HG02943 (cell line): Measurements from ENCODE around the gene MAP6D1.
"Not testable (repeated sequence)": the region's sequence is repeated elsewhere in the genome, so short reads cannot be mapped to it uniquely, and the experiment has no call there.

ENCODE experiments used
- ATAC-seq: cut with Tn5 transposase; IDR thresholded peaks from one replicate; pipeline ENCODE4 v1.9.1; 2021; ENCODE audit warnings: mild to moderate bottlenecking, low read depth, moderate library complexity; ENCODE audit not compliant: unreplicated experiment

The MAP6D1 gene

GRCh38 chr3:183802989-183803388 is 22.4 kb downstream of the MAP6D1 start:
- no peak for ATAC-seq

- no peak for ATAC-seq
Observed at GRCh38 chr3:183801601-183802000, 23.8 kb downstream of the MAP6D1 start.

GRCh38 chr3:183800243-183800863 is 25.0 kb downstream of the MAP6D1 start:
- no peak for ATAC-seq

GRCh38 chr3:183799461-183799860 is 25.9 kb downstream of the MAP6D1 start:
- ATAC-seq: no peak

- no peak for ATAC-seq
Observed at GRCh38 chr3:183797996-183798395, 27.4 kb downstream of the MAP6D1 start.

- no peak for ATAC-seq
Observed at GRCh38 chr3:183796372-183796771, 29.0 kb downstream of the MAP6D1 start.

GRCh38 chr3:183794452-183794851 is 30.9 kb downstream of the MAP6D1 start:
- no peak for ATAC-seq

GRCh38 chr3:183792976-183793375 is 32.4 kb downstream of the MAP6D1 start:
- no peak for ATAC-seq

GRCh38 chr3:183790700-183791099 is 34.7 kb downstream of the MAP6D1 start:
- ATAC-seq: no peak

- ATAC-seq: no peak
Observed at GRCh38 chr3:183789826-183790225, 35.6 kb downstream of the MAP6D1 start.

GRCh38 chr3:183784503-183784902 is 40.9 kb downstream of the MAP6D1 start:
- ATAC-seq: not testable (repeated sequence)

- ATAC-seq: no peak
Observed at GRCh38 chr3:183782576-183783276, 42.7 kb downstream of the MAP6D1 start.

- ATAC-seq: no peak
Observed at GRCh38 chr3:183781246-183781645, 44.1 kb downstream of the MAP6D1 start.

- no peak for ATAC-seq
Observed at GRCh38 chr3:183779896-183780465, 45.4 kb downstream of the MAP6D1 start.

- ATAC-seq: no peak
Observed at GRCh38 chr3:183777016-183777618, 48.3 kb downstream of the MAP6D1 start.

GRCh38 chr3:183776451-183776850 is 48.9 kb downstream of the MAP6D1 start:
- ATAC-seq: not testable (repeated sequence)

GRCh38 chr3:183775781-183776180 is 49.6 kb downstream of the MAP6D1 start:
- ATAC-seq: no peak

- ATAC-seq: no peak
Observed at GRCh38 chr3:183774631-183775030, 50.7 kb downstream of the MAP6D1 start.

GRCh38 chr3:183769453-183769852 is 55.9 kb downstream of the MAP6D1 start:
- no peak for ATAC-seq

- ATAC-seq: no peak
Observed at GRCh38 chr3:183768114-183768513, 57.3 kb downstream of the MAP6D1 start.
